Osteoblast (primary cell): Measurements from ENCODE around the gene MXI1. TPM values are rescaled to one million over a fixed set of nuclear protein-coding genes. Genes with fewer than 3 reads are reported as not detected.

Experiments
- DNase-seq: peaks from one replicate; pipeline ENCODE4 v3.0.0; 2011; ENCODE audit warnings: low spot score, mixed read lengths; ENCODE audit not compliant: insufficient read length; ENCODE audit errors: missing footprints
- H2AFZ ChIP-seq: 2 replicates; pipeline ENCODE4 v1.6.0; 2011; ENCODE audit warnings: mild to moderate bottlenecking, low read length
- H3K27ac ChIP-seq: 2 replicates; pipeline ENCODE4 v1.5.1; 2011; ENCODE audit warnings: mild to moderate bottlenecking, low read depth, low read length, moderate library complexity
- H3K27me3 ChIP-seq: 2 replicates; pipeline ENCODE4 v1.6.0; 2012; ENCODE audit warnings: mild to moderate bottlenecking, control low read depth, inconsistent platforms, low read length, moderate library complexity; ENCODE audit not compliant: insufficient read depth
- H3K36me3 ChIP-seq: 2 replicates; pipeline ENCODE4 v1.5.1; 2011; ENCODE audit warnings: mild to moderate bottlenecking, low read length, control low read depth, moderate library complexity; ENCODE audit not compliant: insufficient read depth
- H3K4me1 ChIP-seq: 2 replicates; pipeline ENCODE4 v1.5.1; 2011; ENCODE audit warnings: mild to moderate bottlenecking, low read length, control low read depth, moderate library complexity; ENCODE audit not compliant: insufficient read depth
- H3K4me2 ChIP-seq: 2 replicates; pipeline ENCODE4 v1.6.0; 2011; ENCODE audit warnings: mild to moderate bottlenecking, low read length; ENCODE audit not compliant: insufficient read depth
- H3K4me3 ChIP-seq: fragments of 200-600 bp; sonication (generic); 3 replicates; pipeline ENCODE4 v1.5.1; 2012; ENCODE audit warnings: mild to moderate bottlenecking, low read length, inconsistent platforms; ENCODE audit not compliant: insufficient read depth
- H3K79me2 ChIP-seq: 2 replicates; pipeline ENCODE4 v1.6.0; 2012; ENCODE audit warnings: mild to moderate bottlenecking, low read length, control low read depth, inconsistent platforms; ENCODE audit not compliant: insufficient read depth
- H3K9me3 ChIP-seq: 2 replicates; pipeline ENCODE4 v1.5.1; 2011; ENCODE audit warnings: low read depth, low read length, control low read depth
- H4K20me1 ChIP-seq: 2 replicates; pipeline ENCODE4 v1.6.0; 2012; ENCODE audit warnings: mild to moderate bottlenecking, low read length, control low read depth; ENCODE audit not compliant: insufficient read depth
- CTCF ChIP-seq: IDR thresholded peaks from 2 replicates; pipeline ENCODE4 v1.5.1; 2011; ENCODE audit warnings: mild to moderate bottlenecking, low read depth, low read length, moderate library complexity; ENCODE audit errors: extremely low read depth
- total RNA-seq: library from RNA; depleted of rRNA; stranded (reverse); fragments of >200 nt; gene quantifications from 2 replicates; pipeline ENCODE4 v1.2.3, GENCODE V29; 2012

MXI1 gene
- total RNA-seq, 1 donor, result 41.6 TPM

- no peaks in the 10 kb centered on the region for H4K20me1 ChIP-seq
- no peak overlapping the region for H3K4me2 ChIP-seq
- no peaks in the 10 kb centered on the region for H3K27me3 ChIP-seq
- H3K79me2 ChIP-seq, result no peaks in the 10 kb centered on the region
- no peak overlapping the region for H3K27ac ChIP-seq
- peaks cover 33% of the 10 kb centered on the region for H3K4me1 ChIP-seq
- TF ChIP-seq CTCF, result no peak
- no peak overlapping the region for H2AFZ ChIP-seq
- H3K9me3 ChIP-seq, result no peaks in the 10 kb centered on the region
- H3K4me3 ChIP-seq, result no peak overlapping the region
- DNase-seq, result no peak
- no peaks in the 10 kb centered on the region for H3K36me3 ChIP-seq
Measured at GRCh38 chr10:110321869-110322620, 114.6 kb downstream of the MXI1 start.

- peak overlapping the region; percentile 77 for H3K27ac ChIP-seq
- no peaks in the 10 kb centered on the region for H4K20me1 ChIP-seq
- TF ChIP-seq CTCF, result no peak
- peak; percentile 97 for DNase-seq
- H3K27me3 ChIP-seq, result no peaks in the 10 kb centered on the region
- H3K4me1 ChIP-seq, result peaks cover 39% of the 10 kb centered on the region
- H3K9me3 ChIP-seq, result no peaks in the 10 kb centered on the region
- H2AFZ ChIP-seq, result peak overlapping the region; percentile 1
- no peak overlapping the region for H3K4me3 ChIP-seq
- no peaks in the 10 kb centered on the region for H3K79me2 ChIP-seq
- H3K4me2 ChIP-seq, result no peak overlapping the region
- H3K36me3 ChIP-seq, result no peaks in the 10 kb centered on the region
Measured at GRCh38 chr10:110323503-110323902, 116.1 kb downstream of the MXI1 start.

GRCh38 chr10:110324201-110324804, 116.9 kb downstream of the MXI1 start:
- no peak overlapping the region for H3K4me2 ChIP-seq
- peaks cover 39% of the 10 kb centered on the region for H3K4me1 ChIP-seq
- peak overlapping the region; percentile 77 for H3K27ac ChIP-seq
- H3K4me3 ChIP-seq, result no peak overlapping the region
- H4K20me1 ChIP-seq, result no peaks in the 10 kb centered on the region
- TF ChIP-seq CTCF, result no peak
- H3K79me2 ChIP-seq, result no peaks in the 10 kb centered on the region
- H3K36me3 ChIP-seq, result no peaks in the 10 kb centered on the region
- no peak overlapping the region for H2AFZ ChIP-seq
- H3K27me3 ChIP-seq, result no peaks in the 10 kb centered on the region
- H3K9me3 ChIP-seq, result no peaks in the 10 kb centered on the region
- DNase-seq, result no peak

- H3K79me2 ChIP-seq, result no peaks in the 10 kb centered on the region
- no peaks in the 10 kb centered on the region for H3K9me3 ChIP-seq
- no peak for DNase-seq
- H3K27me3 ChIP-seq, result no peaks in the 10 kb centered on the region
- no peak overlapping the region for H3K4me2 ChIP-seq
- no peak overlapping the region for H3K27ac ChIP-seq
- no peaks in the 10 kb centered on the region for H4K20me1 ChIP-seq
- H2AFZ ChIP-seq, result peak overlapping the region; percentile 16
- H3K4me3 ChIP-seq, result no peak overlapping the region
- peaks cover 39% of the 10 kb centered on the region for H3K4me1 ChIP-seq
- H3K36me3 ChIP-seq, result no peaks in the 10 kb centered on the region
- no peak for TF ChIP-seq CTCF
Measured at GRCh38 chr10:110324805-110325280, 117.4 kb downstream of the MXI1 start.
